ENCODE results near the gene VPS4A.
"Not testable (repeated sequence)": the region's sequence is repeated elsewhere in the genome, so short reads cannot be mapped to it uniquely, and the experiment has no call there.

VPS4A gene

GRCh38 chr16:69328854-69329316 lies 17.7 kb downstream of the VPS4A start:
- DNase-seq, result no peak

GRCh38 chr16:69329369-69330285 lies 18.5 kb downstream of the VPS4A start:
- no peak for DNase-seq

- peak; percentile 91 for DNase-seq
Measured at GRCh38 chr16:69330286-69331109, 19.3 kb downstream of the VPS4A start, which contains the start of gene PDF. Gene PDF (minus strand): TSS chr16:69330588. CDS start chr16:69330570, 18 bp downstream.

GRCh38 chr16:69334696-69335095 lies 23.5 kb downstream of the VPS4A start:
- no peak for DNase-seq

- no peak for DNase-seq
Measured at GRCh38 chr16:69338557-69339288, 27.6 kb downstream of the VPS4A start.

- DNase-seq, result peak; percentile 99
Measured at GRCh38 chr16:69339289-69340094, 28.3 kb downstream of the VPS4A start, which contains the start of the genes COG8 and NIP7. Gene COG8 (minus strand): TSS chr16:69339564. CDS start chr16:69339552, 12 bp downstream. Gene NIP7 (plus strand): TSS chr16:69339772. CDS start chr16:69339830, 58 bp downstream.

GRCh38 chr16:69340095-69340644 lies 29.0 kb downstream of the VPS4A start:
- DNase-seq, result no peak

GRCh38 chr16:69344171-69344570 lies 33.0 kb downstream of the VPS4A start:
- no peak for DNase-seq

GRCh38 chr16:69345923-69346322 lies 34.8 kb downstream of the VPS4A start:
- no peak for DNase-seq

- no peak for DNase-seq
Measured at GRCh38 chr16:69346683-69347082, 35.5 kb downstream of the VPS4A start.

- no peak for DNase-seq
Measured at GRCh38 chr16:69348222-69348621, 37.1 kb downstream of the VPS4A start.

GRCh38 chr16:69349536-69349935 lies 38.4 kb downstream of the VPS4A start:
- no peak for DNase-seq

GRCh38 chr16:69350536-69351133 lies 39.5 kb downstream of the VPS4A start:
- DNase-seq, result no peak

- no peak for DNase-seq
Measured at GRCh38 chr16:69351309-69352027, 40.3 kb downstream of the VPS4A start, which contains the start of gene TMED6. Gene TMED6 (minus strand): TSS chr16:69351786. CDS start chr16:69351753, 33 bp downstream.

- DNase-seq, result not testable (repeated sequence)
Measured at GRCh38 chr16:69360070-69360469, 48.9 kb downstream of the VPS4A start.

- no peak for DNase-seq
Measured at GRCh38 chr16:69363281-69363717, 52.1 kb downstream of the VPS4A start.

- DNase-seq, result no peak
Measured at GRCh38 chr16:69364088-69364487, 52.9 kb downstream of the VPS4A start.

- DNase-seq, result no peak
Measured at GRCh38 chr16:69365901-69366300, 54.8 kb downstream of the VPS4A start.

GRCh38 chr16:69366431-69366830 lies 55.3 kb downstream of the VPS4A start:
- DNase-seq, result no peak

GRCh38 chr16:69367980-69368379 lies 56.8 kb downstream of the VPS4A start:
- no peak for DNase-seq
